Activated CD8-positive, alpha-beta memory T cell treated with anti-CD3 and anti-CD28 coated beads for 36 hours (primary cell): ENCODE measurements around the gene PTEN. TPM values are rescaled to one million over a fixed set of nuclear protein-coding genes. Genes with fewer than 3 reads are reported as not detected.
"Not testable (repeated sequence)": the region's sequence is repeated elsewhere in the genome, so short reads cannot be mapped to it uniquely, and the experiment has no call there.

ENCODE experiments used
- CTCF ChIA-PET: fragments of 350-600 bp; sonication (Branson Sonifier 250); formaldehyde crosslinking; loops from one replicate; lab custom pipeline; 2021; ENCODE audit warnings: antibody characterized with exemption; lab: Charles Lee
- POLR2A ChIA-PET: fragments of 350-600 bp; sonication (Branson Sonifier 250); formaldehyde crosslinking; loops from one replicate; lab custom pipeline; 2021; ENCODE audit warnings: antibody characterized with exemption; lab: Charles Lee
- total RNA-seq, 2 experiments: library from RNA; stranded (reverse); gene quantifications; one replicate each; pipeline ENCODE4 v1.2.3, GENCODE V29; 2021

Gene PTEN
- total RNA-seq, 2 experiments from 2014 or later = 42.4 to 48.0 TPM

GRCh38 chr10:87887548-87888289 is 24.3 kb downstream of the PTEN start:
- ChIA-PET POLR2A (no interaction called here), CTCF (no interaction called here)

GRCh38 chr10:87895430-87895829 is 32.0 kb downstream of the PTEN start:
- CTCF ChIA-PET = no interaction called here
- POLR2A ChIA-PET = interaction anchor here (1.2 kb wide), 1 partner anchor 24 kb away, joined by 3 read pairs; no protein-coding TSS in a partner anchor

- ChIA-PET CTCF (no interaction called here), POLR2A (interaction anchor here (1.2 kb wide), 1 partner anchor 23 kb away, joined by 3 read pairs; no protein-coding TSS in a partner anchor)
Measured at GRCh38 chr10:87896216-87896615, 32.8 kb downstream of the PTEN start.

GRCh38 chr10:87897957-87898356 is 34.5 kb downstream of the PTEN start:
- CTCF ChIA-PET, POLR2A ChIA-PET: not testable (repeated sequence)

GRCh38 chr10:87903396-87903795 is 40.0 kb downstream of the PTEN start:
- CTCF ChIA-PET = interaction anchor here (0.6 kb wide), 1 partner anchor 22 kb away, joined by 3 read pairs; no protein-coding TSS in a partner anchor
- POLR2A ChIA-PET = not testable (repeated sequence)

GRCh38 chr10:87913156-87913921 is 49.9 kb downstream of the PTEN start:
- ChIA-PET POLR2A (no interaction called here), CTCF (no interaction called here)

GRCh38 chr10:87915406-87915805 is 52.0 kb downstream of the PTEN start:
- ChIA-PET CTCF (interaction anchor here (0.7 kb wide), 1 partner anchor 165 kb away, joined by 3 read pairs; no protein-coding TSS in a partner anchor), POLR2A (no interaction called here)

- ChIA-PET CTCF (interaction anchor here (0.7 kb wide), 1 partner anchor 165 kb away, joined by 3 read pairs; no protein-coding TSS in a partner anchor), POLR2A (no interaction called here)
Measured at GRCh38 chr10:87915989-87916388, 52.6 kb downstream of the PTEN start.

GRCh38 chr10:87916515-87916914 is 53.1 kb downstream of the PTEN start:
- POLR2A ChIA-PET = no interaction called here
- CTCF ChIA-PET = no interaction called here

- CTCF ChIA-PET = no interaction called here
- POLR2A ChIA-PET = interaction anchor here (0.6 to 1.1 kb wide), 2 partner anchors 23 to 135 kb away, joined by 3 read pairs; no protein-coding TSS in a partner anchor
Measured at GRCh38 chr10:87918254-87918859, 54.9 kb downstream of the PTEN start.

GRCh38 chr10:87920538-87920937 is 57.1 kb downstream of the PTEN start:
- POLR2A ChIA-PET = interaction anchor here (0.7 kb wide), 1 partner anchor 1479 kb away, joined by 4 read pairs; no protein-coding TSS in a partner anchor

GRCh38 chr10:87921931-87922688 is 58.7 kb downstream of the PTEN start:
- POLR2A ChIA-PET = no interaction called here
- CTCF ChIA-PET = no interaction called here

More at GRCh38 chr10:87920538-87920937, 57.1 kb downstream of the PTEN start:
- CTCF ChIA-PET = no interaction called here

- ChIA-PET CTCF (no interaction called here), POLR2A (no interaction called here)
Measured at GRCh38 chr10:87923233-87923632, 59.8 kb downstream of the PTEN start.

GRCh38 chr10:87925570-87925969 is 62.1 kb downstream of the PTEN start:
- POLR2A ChIA-PET = no interaction called here
- CTCF ChIA-PET = no interaction called here

- CTCF ChIA-PET = no interaction called here
Measured at GRCh38 chr10:87927091-87927490, 63.7 kb downstream of the PTEN start.

GRCh38 chr10:87928996-87929395 is 65.6 kb downstream of the PTEN start:
- POLR2A ChIA-PET = no interaction called here
- CTCF ChIA-PET = no interaction called here

More at GRCh38 chr10:87927091-87927490, 63.7 kb downstream of the PTEN start:
- POLR2A ChIA-PET = no interaction called here

- ChIA-PET POLR2A (no interaction called here), CTCF (no interaction called here)
Measured at GRCh38 chr10:87930141-87930540, 66.7 kb downstream of the PTEN start.

- ChIA-PET CTCF (no interaction called here), POLR2A (no interaction called here)
Measured at GRCh38 chr10:87930934-87931835, 67.8 kb downstream of the PTEN start.
